Measurements from ENCODE around the gene PACSIN2.
"Not testable (repeated sequence)": the region's sequence is repeated elsewhere in the genome, so short reads cannot be mapped to it uniquely, and the experiment has no call there.

PACSIN2 gene

GRCh38 chr22:42922374-42923191, 92.4 kb downstream of the PACSIN2 start:
- 90% methylated on average over 13 of the region's 13 CpGs for WGBS
- no peak overlapping the region for H3K9ac ChIP-seq (ENCODE audit: low read depth, low read length)
- no peaks in the 10 kb centered on the region for H3K9me3 ChIP-seq (ENCODE audit: insufficient read depth, low read depth, low read length)
- no peak overlapping the region for H3K4me3 ChIP-seq (ENCODE audit: low read length)
- H3K27ac ChIP-seq (ENCODE audit: low read depth, low read length): no peak overlapping the region
- no peaks in the 10 kb centered on the region for H3K27me3 ChIP-seq (ENCODE audit: insufficient read depth, low read length)
- H3K36me3 ChIP-seq (ENCODE audit: insufficient read depth, low read length): no peaks in the 10 kb centered on the region
- peaks cover 9% of the 10 kb centered on the region; the same call in 1 of the 2 replicates for H3K4me1 ChIP-seq (ENCODE audit: insufficient read depth, low read length)

GRCh38 chr22:42920101-42920820, 94.7 kb downstream of the PACSIN2 start:
- Histone ChIP-seq H3K4me1 (ENCODE audit: insufficient read depth, low read length) (peaks cover 24% of the 10 kb centered on the region), H3K4me3 (ENCODE audit: low read length) (no peak overlapping the region), H3K36me3 (ENCODE audit: insufficient read depth, low read length) (no peaks in the 10 kb centered on the region), H3K9me3 (ENCODE audit: insufficient read depth, low read depth, low read length) (no peaks in the 10 kb centered on the region), H3K9ac (ENCODE audit: low read depth, low read length) (no peak overlapping the region), H3K27ac (ENCODE audit: low read depth, low read length) (0 out of 2 replicates have a peak overlapping the region, but pooled peaks have one; percentile 36), H3K27me3 (ENCODE audit: insufficient read depth, low read length) (no peaks in the 10 kb centered on the region)
- WGBS: 85% methylated on average over 10 of the region's 10 CpGs

GRCh38 chr22:42919199-42919598, 95.8 kb downstream of the PACSIN2 start:
- peaks cover 27% of the 10 kb centered on the region for H3K4me1 ChIP-seq (ENCODE audit: insufficient read depth, low read length)
- 69% methylated on average over 6 of the region's 6 CpGs for WGBS
- no peaks in the 10 kb centered on the region for H3K9me3 ChIP-seq (ENCODE audit: insufficient read depth, low read depth, low read length)
- H3K27ac ChIP-seq (ENCODE audit: low read depth, low read length): no peak overlapping the region
- no peak overlapping the region for H3K9ac ChIP-seq (ENCODE audit: low read depth, low read length)
- H3K27me3 ChIP-seq (ENCODE audit: insufficient read depth, low read length): no peaks in the 10 kb centered on the region
- no peaks in the 10 kb centered on the region for H3K36me3 ChIP-seq (ENCODE audit: insufficient read depth, low read length)
- no peak overlapping the region for H3K4me3 ChIP-seq (ENCODE audit: low read length)

GRCh38 chr22:42918500-42918899, 96.4 kb downstream of the PACSIN2 start:
- no peaks in the 10 kb centered on the region for H3K27me3 ChIP-seq (ENCODE audit: insufficient read depth, low read length)
- no peak overlapping the region for H3K27ac ChIP-seq (ENCODE audit: low read depth, low read length)

GRCh38 chr22:42917358-42917757, 97.6 kb downstream of the PACSIN2 start:
- H3K9ac ChIP-seq (ENCODE audit: low read depth, low read length); H3K4me3 ChIP-seq (ENCODE audit: low read length); H3K27ac ChIP-seq (ENCODE audit: low read depth, low read length); H3K9me3 ChIP-seq (ENCODE audit: insufficient read depth, low read depth, low read length); H3K36me3 ChIP-seq (ENCODE audit: insufficient read depth, low read length); H3K27me3 ChIP-seq (ENCODE audit: insufficient read depth, low read length): not testable (repeated sequence)
- WGBS: 94% methylated on average over 6 of the region's 6 CpGs
- H3K4me1 ChIP-seq (ENCODE audit: insufficient read depth, low read length): peaks cover 24% of the 10 kb centered on the region

More at GRCh38 chr22:42918500-42918899, 96.4 kb downstream of the PACSIN2 start:
- H3K36me3 ChIP-seq (ENCODE audit: insufficient read depth, low read length): no peaks in the 10 kb centered on the region
- H3K9me3 ChIP-seq (ENCODE audit: insufficient read depth, low read depth, low read length): no peaks in the 10 kb centered on the region
- 97% methylated on average over 4 of the region's 4 CpGs for WGBS
- no peak overlapping the region for H3K9ac ChIP-seq (ENCODE audit: low read depth, low read length)
- peaks cover 24% of the 10 kb centered on the region for H3K4me1 ChIP-seq (ENCODE audit: insufficient read depth, low read length)
- no peak overlapping the region for H3K4me3 ChIP-seq (ENCODE audit: low read length)

- Histone ChIP-seq H3K4me3 (ENCODE audit: low read length) (no peak overlapping the region), H3K27me3 (ENCODE audit: insufficient read depth, low read length) (no peaks in the 10 kb centered on the region), H3K27ac (ENCODE audit: low read depth, low read length) (peak overlapping the region; percentile 29; the same call in 1 of the 2 replicates), H3K36me3 (ENCODE audit: insufficient read depth, low read length) (peaks cover 3% of the 10 kb centered on the region), H3K9ac (ENCODE audit: low read depth, low read length) (no peak overlapping the region), H3K9me3 (ENCODE audit: insufficient read depth, low read depth, low read length) (no peaks in the 10 kb centered on the region), H3K4me1 (ENCODE audit: insufficient read depth, low read length) (peaks cover 24% of the 10 kb centered on the region)
- WGBS: 46% methylated on average over 17 of the region's 17 CpGs
These were observed 98.8 kb downstream of the PACSIN2 start for GRCh38 chr22:42915980-42916765.

GRCh38 chr22:42914511-42915076, 100.4 kb downstream of the PACSIN2 start:
- no peaks in the 10 kb centered on the region for H3K9me3 ChIP-seq (ENCODE audit: insufficient read depth, low read depth, low read length)
- no peak overlapping the region for H3K9ac ChIP-seq (ENCODE audit: low read depth, low read length)
- H3K4me1 ChIP-seq (ENCODE audit: insufficient read depth, low read length): peaks cover 19% of the 10 kb centered on the region
- H3K36me3 ChIP-seq (ENCODE audit: insufficient read depth, low read length): peaks cover 12% of the 10 kb centered on the region
- 88% methylated on average over 6 of the region's 6 CpGs for WGBS
- H3K4me3 ChIP-seq (ENCODE audit: low read length): no peak overlapping the region
- H3K27me3 ChIP-seq (ENCODE audit: insufficient read depth, low read length): no peaks in the 10 kb centered on the region
- no peak overlapping the region for H3K27ac ChIP-seq (ENCODE audit: low read depth, low read length)

GRCh38 chr22:42913874-42914510, 101.0 kb downstream of the PACSIN2 start:
- Histone ChIP-seq H3K9ac (ENCODE audit: low read depth, low read length) (no peak overlapping the region), H3K4me3 (ENCODE audit: low read length) (no peak overlapping the region), H3K9me3 (ENCODE audit: insufficient read depth, low read depth, low read length) (no peaks in the 10 kb centered on the region), H3K27me3 (ENCODE audit: insufficient read depth, low read length) (no peaks in the 10 kb centered on the region), H3K27ac (ENCODE audit: low read depth, low read length) (no peak overlapping the region), H3K36me3 (ENCODE audit: insufficient read depth, low read length) (peaks cover 12% of the 10 kb centered on the region), H3K4me1 (ENCODE audit: insufficient read depth, low read length) (peaks cover 19% of the 10 kb centered on the region)
- WGBS: 89% methylated on average over 8 of the region's 8 CpGs

- Histone ChIP-seq H3K27ac (ENCODE audit: low read depth, low read length) (no peak overlapping the region), H3K4me1 (ENCODE audit: insufficient read depth, low read length) (peaks cover 19% of the 10 kb centered on the region), H3K9ac (ENCODE audit: low read depth, low read length) (no peak overlapping the region; the same call in 1 of the 2 replicates), H3K36me3 (ENCODE audit: insufficient read depth, low read length) (peaks cover 17% of the 10 kb centered on the region), H3K9me3 (ENCODE audit: insufficient read depth, low read depth, low read length) (no peaks in the 10 kb centered on the region), H3K27me3 (ENCODE audit: insufficient read depth, low read length) (no peaks in the 10 kb centered on the region), H3K4me3 (ENCODE audit: low read length) (no peak overlapping the region)
- WGBS: 94% methylated on average over 4 of the region's 6 CpGs
These were observed 102.9 kb downstream of the PACSIN2 start for GRCh38 chr22:42912059-42912458.

GRCh38 chr22:42910221-42910942, 104.6 kb downstream of the PACSIN2 start:
- Histone ChIP-seq H3K4me3 (ENCODE audit: low read length) (no peak overlapping the region), H3K27ac (ENCODE audit: low read depth, low read length) (no peak overlapping the region), H3K9me3 (ENCODE audit: insufficient read depth, low read depth, low read length) (no peaks in the 10 kb centered on the region), H3K27me3 (ENCODE audit: insufficient read depth, low read length) (no peaks in the 10 kb centered on the region), H3K36me3 (ENCODE audit: insufficient read depth, low read length) (peaks cover 19% of the 10 kb centered on the region), H3K9ac (ENCODE audit: low read depth, low read length) (no peak overlapping the region), H3K4me1 (ENCODE audit: insufficient read depth, low read length) (peaks cover 5% of the 10 kb centered on the region; the same call in 1 of the 2 replicates)
- WGBS: 93% methylated on average over 10 of the region's 10 CpGs

Data from HUES64 (cell line).